ENCODE results near the gene MTSS2.
"Not testable (repeated sequence)": the region's sequence is repeated elsewhere in the genome, so short reads cannot be mapped to it uniquely, and the experiment has no call there.

Gene MTSS2

GRCh38 chr16:70684146-70685060 lies 1.4 kb downstream of the MTSS2 start:
- DNase-seq = no peak

GRCh38 chr16:70683146-70683944 lies 2.5 kb downstream of the MTSS2 start:
- no peak for DNase-seq

DNA sequence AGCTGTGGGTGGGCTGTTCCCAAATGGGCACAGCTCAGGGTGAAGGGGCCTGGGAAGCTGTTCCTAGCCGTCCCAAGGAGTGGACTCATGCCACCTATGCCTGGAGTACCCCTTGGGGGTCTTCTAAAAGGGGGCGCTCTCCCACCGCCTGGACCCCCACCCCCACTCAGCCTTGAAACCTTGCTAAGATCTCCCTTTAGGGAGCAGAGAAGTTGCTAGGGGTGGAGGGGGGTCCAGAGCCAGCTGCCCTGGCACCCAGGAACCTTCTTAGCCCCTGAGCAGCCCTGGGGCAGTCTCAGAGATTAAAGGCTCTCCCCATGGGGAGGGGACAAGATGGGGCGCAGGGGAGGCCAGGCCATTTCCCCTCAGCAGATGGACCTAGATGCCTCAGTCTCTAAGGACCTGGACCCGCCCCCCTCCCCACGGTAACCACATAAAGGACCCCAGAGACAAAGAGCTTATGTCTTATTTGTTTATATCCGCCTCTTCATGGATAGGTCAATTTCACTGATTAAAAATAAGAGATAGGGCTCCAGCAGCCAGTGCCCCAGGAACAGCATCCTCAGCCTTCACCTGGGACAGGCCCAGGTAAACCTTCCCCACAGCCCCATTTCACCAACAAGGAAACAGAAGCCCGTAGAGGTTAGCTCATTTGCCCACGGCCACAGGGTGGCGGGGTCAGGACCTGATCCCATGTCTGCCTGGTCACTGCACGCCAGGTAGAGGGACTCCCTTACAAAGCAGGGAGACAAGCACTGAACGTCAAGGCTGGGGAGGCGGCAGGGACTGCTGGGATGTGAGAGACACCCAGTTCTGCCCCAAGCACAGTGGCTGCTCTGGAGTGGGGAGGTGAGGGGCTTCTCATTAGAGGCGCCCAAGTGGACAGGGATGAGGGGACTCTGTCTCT lies 3.4 kb downstream of the MTSS2 start:
- DNase-seq = no peak

- DNase-seq = no peak
Observed at GRCh38 chr16:70681382-70682238, 4.2 kb downstream of the MTSS2 start.

DNA sequence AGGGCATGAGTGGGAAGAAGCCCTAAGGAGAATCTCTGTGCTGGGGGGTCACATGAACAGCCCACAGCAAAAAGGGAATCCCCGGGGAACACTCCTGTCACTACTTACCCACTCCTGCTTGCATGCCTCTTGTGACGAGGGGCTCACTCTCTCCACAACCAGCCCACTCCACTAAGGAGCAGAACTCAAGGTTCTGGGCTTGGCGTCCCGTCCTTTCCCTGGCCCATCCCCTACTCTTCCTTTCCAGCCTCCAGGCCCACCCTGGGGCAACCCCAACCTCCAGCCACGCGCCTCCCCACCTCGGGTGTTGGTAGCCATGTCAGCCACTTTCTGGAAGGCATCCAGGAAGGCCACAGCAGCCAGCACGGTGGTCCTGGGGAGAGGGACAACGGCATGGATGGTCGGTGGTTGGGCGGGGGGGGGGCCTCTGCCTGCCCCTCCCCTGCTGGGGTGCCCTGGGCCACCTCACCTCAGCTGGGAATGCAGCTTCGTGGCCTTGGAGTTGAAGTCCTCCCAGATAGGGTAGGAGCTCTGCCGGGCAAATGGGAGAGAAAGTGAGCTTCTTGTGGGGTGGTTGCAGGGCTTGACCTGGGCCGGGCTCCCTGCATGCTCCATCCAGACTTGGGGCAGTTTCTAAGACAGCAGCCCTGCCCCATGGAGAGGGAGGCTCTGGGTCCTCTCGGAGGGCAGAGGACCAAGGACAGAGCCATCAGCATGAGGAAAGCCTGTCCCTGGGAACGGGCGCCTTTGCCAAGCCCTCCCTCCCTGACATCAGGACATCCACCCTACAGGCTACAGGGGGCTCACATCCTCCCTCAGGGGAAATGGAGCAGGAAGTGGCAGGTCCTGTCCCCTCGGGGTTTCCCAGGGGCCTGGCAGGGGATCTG lies 5.1 kb downstream of the MTSS2 start:
- no peak for DNase-seq

GRCh38 chr16:70679671-70680494 lies 6.0 kb downstream of the MTSS2 start:
- no peak for DNase-seq

- no peak for DNase-seq
Observed at GRCh38 chr16:70678898-70679670, 6.8 kb downstream of the MTSS2 start.

DNA sequence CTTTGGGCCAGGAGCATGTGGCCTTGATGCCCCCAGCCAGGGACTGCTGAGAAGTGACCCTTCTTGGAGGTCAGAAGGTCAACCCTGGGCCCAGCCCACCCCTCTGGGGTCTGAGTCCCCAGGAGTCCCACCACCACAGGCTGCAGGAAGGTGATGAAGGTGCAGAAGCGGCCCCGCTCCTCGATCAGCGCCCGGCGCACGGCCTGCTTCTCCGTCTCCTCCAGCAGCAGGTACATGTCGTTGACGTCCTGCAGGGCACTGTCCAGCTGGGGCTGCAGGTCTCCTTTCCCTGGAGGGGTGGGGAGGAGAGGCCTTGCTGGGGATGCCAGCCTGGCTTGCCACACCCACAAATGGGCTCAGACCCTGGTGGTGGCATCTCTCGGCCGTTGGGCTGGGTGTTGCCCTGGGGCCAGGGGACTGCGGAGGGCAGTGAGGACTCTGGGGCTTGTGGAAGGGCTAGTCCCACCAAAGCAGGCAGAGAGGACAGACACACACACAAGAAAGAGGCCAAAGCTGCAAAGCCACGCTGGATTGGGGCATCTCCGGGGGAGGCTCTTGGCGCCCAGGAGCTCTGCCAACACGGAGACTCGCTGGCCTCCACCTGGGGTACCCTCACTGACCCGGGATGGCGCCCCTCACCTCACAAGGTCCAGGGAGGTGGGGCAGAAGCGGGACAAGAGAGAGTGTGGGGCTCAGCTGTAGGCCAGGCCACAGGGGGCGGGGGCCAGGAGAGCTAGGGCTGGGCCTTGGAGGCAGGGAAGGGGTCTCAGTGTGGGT lies 7.5 kb downstream of the MTSS2 start:
- DNase-seq = no peak

- no peak for DNase-seq
Observed at GRCh38 chr16:70677499-70678120, 8.2 kb downstream of the MTSS2 start.

- DNase-seq = no peak
Observed at GRCh38 chr16:70676675-70677498, 9.0 kb downstream of the MTSS2 start.

- DNase-seq = no peak
Observed at GRCh38 chr16:70675851-70676513, 9.9 kb downstream of the MTSS2 start.

DNA sequence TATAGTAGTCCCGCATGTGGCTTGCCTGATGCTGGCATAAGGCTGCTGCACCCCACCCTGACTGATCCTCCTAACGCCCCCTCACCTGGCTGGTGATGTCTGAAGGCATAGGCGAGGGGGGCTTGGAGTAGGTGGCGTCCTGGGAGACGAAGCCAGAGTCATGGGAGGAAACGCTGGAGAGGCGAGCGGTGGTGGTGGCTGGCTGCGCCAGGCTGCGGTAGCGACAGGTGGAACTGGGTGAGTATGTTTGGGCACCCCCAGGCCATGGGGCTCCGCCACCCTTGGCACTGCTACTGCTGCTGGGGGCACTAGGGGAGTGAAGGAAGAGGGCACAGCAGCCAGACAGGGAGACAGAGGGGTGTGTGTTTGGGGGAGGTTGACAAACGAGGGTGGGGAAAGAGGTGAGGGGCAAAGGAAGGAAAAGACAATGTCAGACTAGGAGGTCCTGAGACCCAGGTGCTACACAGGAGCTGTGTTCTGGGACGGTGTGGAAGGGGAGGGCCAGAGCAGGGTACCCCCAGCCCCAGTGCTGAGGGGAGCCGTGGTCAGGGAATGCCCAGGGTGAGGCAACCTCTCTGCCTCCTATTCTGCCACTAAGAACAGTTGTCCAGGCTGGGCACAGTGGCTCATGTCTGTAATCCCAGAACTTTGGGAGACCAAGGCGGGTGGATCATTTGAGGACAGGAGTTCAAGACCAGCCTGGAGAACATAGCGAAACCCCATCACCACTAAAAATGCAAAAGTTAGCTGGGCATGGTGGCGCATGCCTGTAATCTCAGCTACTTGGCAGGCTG lies 11.4 kb downstream of the MTSS2 start:
- no peak for DNase-seq

DNA sequence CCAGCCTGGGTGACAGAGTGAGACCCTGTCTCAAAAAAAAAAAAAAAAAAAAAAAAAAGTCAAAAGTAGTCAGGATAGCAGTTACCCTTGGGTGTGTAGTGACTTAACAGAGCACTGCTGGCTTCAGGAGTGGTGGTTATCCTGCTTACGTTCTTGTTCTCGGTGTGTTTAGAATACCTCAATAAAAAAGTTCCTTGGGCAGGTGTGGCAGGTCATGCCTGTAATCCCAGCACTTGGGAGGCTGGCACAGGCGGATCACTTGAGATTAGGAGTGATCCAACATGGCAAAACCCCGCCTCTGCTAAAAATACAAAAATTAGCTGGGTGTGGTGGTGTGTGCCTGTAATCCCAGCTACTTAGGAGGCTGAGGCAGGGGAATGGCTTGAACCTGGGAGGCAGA lies 14.9 kb downstream of the MTSS2 start:
- DNase-seq = not testable (repeated sequence)

GRCh38 chr16:70670175-70670574 lies 15.7 kb downstream of the MTSS2 start:
- no peak for DNase-seq

Data from SIG-M5 (cell line).